HG03108 (cell line): ENCODE results near the gene CHST5.

Experiments
- ATAC-seq: cut with Tn5 transposase; IDR thresholded peaks from one replicate; pipeline ENCODE4 v1.9.1; 2021; ENCODE audit warnings: moderate library complexity; ENCODE audit not compliant: unreplicated experiment

Gene CHST5

DNA sequence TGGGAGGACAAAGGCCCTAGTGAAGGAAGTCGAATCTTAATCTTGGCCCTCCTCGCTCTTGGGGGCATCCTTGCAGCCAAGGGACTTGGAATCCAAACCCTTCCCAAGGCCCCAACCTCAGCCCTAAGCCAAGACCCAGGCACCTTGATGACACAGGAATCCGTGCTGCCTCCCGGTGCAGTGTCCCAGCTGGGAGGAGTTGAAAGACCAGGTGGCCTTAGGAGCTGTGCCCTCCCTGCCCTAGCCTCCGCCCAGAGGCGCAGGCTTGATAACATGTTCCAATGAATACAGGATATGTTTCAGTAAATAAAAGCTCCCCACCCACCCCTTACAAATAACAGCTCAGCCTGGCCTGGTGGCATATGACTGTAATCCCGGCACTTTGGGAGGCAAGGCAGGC lies at the start of gene CHST5:
Gene CHST5 (minus strand): TSS at position 208 of the 400 bp plus-strand sequence. CDS start 5,724 bp downstream, outside the sequence.
- ATAC-seq = no peak

- ATAC-seq = no peak
Observed at GRCh38 chr16:75584108-75584507, 48.2 kb upstream of the CHST5 start.

- no peak for ATAC-seq
Observed at GRCh38 chr16:75579281-75579834, 43.5 kb upstream of the CHST5 start.

DNA sequence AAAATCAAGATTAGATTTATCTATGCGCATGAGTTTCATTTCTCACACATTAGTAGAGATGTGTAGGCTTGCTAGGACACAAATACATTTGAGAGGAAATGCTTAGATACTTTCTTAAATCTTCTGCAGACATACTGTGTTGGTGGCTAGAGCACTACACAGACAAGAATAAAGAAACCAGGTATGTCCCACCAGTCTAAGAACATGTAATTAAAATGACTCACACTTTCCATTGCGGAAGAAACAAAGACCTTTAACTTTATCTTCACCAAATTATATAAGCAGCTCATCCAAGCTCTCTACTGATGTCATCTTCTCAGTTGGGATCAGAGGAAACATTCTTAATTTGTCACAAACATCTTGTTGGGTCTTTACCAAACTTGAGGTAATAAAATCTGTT lies 42.8 kb upstream of the CHST5 start:
- no peak for ATAC-seq

- ATAC-seq = no peak
Observed at GRCh38 chr16:75578212-75578611, 42.3 kb upstream of the CHST5 start.

- ATAC-seq = peak; percentile 42
Observed at GRCh38 chr16:75576384-75576811, 40.5 kb upstream of the CHST5 start.

- ATAC-seq = no peak
Observed at GRCh38 chr16:75575958-75576357, 40.0 kb upstream of the CHST5 start.

DNA sequence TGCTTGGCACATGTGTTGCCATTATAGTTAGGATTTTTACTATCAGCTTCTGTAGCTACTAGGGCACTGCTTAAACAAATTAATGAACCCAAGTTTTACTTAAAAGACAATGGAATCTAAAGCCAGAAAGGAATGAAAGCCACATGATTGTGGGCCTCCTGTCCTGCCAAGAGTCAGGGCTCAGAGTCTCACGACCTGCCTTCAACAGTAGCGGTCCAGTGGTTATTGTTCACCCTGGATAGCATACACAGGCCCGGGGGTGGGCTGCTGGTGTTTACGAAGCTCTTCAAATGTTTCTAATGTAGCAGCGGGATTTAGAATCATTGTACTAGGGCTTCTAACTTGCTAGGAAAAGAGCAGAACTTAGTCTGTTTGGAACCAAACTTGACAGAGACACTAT lies 38.0 kb upstream of the CHST5 start:
- no peak for ATAC-seq

- no peak for ATAC-seq
Observed at GRCh38 chr16:75572864-75573542, 37.1 kb upstream of the CHST5 start.

DNA sequence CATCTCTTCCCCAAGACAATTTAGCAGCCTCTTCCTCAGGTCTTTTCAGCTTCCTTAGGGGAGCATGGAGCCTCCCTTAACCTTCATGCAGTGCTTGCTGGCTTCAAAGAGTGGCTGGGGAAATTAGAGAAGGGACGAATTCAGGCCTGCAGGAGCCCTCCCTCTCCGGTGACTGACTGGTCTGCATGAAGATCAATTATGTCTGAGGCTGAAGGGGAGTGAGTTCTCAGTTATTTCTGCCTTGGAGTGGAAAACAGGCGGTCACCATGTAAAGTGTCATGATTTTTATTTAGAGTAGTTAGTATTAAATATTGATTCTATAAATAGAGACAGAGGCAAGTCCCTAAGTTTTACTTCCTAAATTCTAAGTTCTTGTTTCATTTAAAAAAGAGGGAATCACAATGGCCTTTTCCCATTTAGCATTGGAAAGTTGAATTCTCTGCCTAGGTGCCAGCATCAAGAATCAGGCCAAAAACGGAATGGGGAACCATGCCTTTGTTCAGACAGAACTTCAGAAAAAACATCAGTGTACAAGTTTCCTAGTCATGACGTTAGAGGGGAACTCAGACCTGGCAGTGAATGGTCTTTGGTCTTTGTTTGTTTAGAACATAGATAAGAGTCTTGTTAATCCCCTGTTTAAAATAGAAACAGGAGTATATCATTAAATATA lies 34.6 kb upstream of the CHST5 start:
- ATAC-seq = no peak

DNA sequence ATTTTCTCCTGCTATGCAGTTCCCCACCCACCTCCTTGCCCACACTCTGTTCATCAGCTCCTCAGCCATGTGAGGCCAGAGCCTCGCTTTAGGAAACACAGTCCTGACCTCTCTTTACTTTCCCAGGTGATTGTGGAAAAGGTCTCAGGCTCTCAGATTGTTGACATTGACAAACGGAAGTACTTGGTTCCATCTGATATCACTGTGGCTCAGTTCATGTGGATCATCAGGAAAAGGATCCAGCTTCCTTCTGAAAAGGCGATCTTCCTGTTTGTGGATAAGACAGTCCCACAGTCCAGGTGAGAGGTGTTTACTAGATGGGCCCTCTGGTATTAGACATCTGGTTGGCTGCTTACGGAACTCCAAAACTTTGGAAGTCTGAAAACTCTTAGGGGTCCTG lies 32.0 kb upstream of the CHST5 start:
- ATAC-seq = no peak

DNA sequence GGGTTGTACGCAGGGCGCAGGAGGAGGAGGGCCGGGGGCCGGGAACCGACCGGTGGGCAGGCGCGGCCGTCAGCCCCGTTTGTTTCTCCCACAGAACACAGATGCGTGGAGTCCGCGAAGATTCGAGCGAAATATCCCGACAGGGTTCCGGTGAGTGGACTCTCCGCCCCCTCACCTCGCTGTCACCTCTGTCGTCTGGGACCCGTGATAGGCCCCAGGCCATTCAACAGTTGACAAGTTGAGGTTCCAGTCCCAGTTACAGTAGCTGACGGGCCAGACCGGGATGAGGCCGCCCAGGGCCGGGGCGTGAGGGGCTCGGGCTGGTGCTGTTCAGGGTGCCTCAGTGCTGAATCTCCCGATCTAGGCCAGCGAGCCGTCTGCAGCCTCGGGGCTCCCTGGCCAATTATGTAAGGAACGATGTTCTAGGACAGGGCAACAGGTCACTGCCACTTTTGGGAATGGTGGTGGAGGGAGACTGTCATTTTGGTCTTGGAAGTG lies 30.9 kb upstream of the CHST5 start:
- ATAC-seq = no peak

GRCh38 chr16:75566040-75566757 lies 30.3 kb upstream of the CHST5 start, which contains the start of gene GABARAPL2:
Gene GABARAPL2 (plus strand): TSS chr16:75566379. CDS start chr16:75566487, 108 bp downstream.
- peak; percentile 65 for ATAC-seq

- ATAC-seq = no peak
Observed at GRCh38 chr16:75565640-75566039, 29.7 kb upstream of the CHST5 start.

GRCh38 chr16:75559564-75560372 lies 23.9 kb upstream of the CHST5 start:
- no peak for ATAC-seq

DNA sequence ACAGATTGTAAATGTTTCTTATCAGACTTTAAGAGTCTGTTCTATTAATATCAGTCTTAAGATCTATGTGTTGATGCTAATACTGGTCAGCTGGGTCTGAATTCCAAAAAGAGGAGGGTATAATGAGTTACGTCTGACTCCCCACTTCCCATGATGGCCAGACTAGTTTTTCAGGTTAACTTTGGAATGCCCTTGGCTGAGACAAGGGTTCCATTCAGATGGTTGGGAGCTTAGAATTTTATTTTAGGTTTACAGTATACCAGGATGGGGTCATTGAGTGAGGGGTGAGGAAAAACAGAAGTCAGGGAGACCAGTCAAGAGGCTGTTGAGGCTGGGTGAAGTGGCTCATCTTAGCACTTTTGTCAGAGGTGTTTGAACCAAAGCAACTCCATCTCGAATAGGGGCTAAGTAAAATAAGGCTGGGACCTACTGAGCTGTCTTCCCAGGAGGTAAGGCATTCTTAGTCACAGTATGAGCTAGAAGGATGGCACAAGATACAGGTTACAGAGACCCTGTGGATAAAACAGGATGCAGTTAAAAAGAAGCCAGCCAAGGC lies 23.0 kb upstream of the CHST5 start:
- no peak for ATAC-seq

DNA sequence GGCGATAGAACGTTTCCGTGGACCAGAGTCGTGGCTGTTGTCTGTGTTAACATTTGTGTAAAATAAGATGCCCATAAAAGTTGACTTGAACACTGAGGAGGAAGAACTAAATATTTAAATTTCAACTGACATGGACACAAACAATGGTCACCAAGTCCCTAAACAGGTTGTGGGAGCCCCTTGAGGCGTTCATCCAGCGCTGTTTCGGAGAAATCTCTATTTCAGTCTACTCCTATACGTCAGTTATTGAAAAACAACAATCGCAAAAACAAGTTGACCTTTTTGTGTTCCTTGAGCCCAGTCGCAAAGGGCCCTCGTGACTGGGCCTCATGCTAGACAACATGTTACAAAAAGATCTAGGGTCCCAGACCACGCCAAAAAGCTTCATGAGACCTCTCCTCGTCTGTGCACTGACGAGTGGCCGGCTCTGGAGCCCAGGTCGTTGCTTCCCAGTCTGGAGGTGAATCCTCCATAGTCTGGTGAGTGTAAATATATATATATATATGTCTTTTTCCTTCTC lies 20.6 kb upstream of the CHST5 start:
- ATAC-seq = no peak

DNA sequence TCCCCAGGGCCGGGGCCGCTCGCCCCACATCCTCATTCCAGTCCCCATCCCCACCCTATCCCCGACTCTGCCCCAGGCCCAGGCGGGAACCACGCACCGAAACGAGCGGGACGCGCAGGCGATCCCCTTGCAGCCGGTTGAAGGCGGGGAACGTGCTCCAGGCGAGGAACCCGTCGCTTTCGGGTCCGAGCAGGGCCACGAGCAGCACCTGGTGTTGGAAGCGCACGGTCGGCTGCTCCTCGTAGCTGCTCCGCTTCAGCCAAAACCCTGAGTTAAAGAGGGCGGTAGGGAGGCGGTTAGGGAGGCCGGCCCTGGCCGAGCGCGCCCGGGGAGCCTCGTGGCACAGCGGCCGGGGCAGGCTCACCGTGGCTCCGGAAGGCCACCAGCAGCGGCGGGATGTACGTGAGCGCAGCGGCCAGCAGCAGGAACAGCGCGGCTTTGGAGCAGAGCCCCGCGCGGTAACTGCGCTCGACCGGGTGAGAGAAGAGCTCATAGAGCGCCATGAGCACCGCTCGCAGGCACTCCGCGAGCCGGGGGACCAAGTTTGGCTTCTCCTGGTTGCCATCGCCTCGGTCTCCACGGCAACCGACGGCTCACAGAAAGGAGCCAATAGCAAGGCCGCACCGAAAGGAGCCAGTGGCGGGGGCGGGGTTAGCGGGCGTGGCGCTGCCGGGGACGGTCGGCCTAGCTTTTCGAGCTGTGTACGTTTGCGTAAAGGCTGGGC lies 20.0 kb upstream of the CHST5 start, which contains the start of gene TMEM231:
Gene TMEM231 (minus strand): TSS at position 546 of the 724 bp plus-strand sequence. CDS start 43 bp downstream, at position 503.
- peak; percentile 98 for ATAC-seq

DNA sequence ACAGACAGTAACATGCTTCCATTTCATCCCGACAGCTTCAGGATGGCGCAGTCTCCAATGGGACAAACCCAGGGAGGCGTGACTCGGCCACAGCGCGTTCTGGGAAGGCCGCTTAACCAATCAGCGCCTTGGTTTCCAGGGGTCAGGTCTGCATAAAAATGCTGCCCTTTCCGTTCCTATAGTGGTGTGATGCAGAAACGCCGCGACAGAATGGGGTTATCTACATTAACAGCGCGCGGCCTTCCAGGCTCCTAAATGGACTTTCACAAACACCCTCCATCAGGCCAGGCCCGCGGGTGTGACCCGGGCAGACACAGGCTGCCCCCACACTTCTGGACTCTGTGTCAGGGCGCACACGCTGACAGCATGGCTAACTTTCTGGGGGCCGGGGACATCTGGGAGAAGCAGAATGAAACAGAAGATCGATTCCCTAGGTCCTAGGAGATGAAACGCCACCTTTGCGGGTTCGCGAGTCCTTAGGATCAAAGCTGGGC lies 19.4 kb upstream of the CHST5 start:
- ATAC-seq = peak; percentile 31
